Measurements from ENCODE around the gene NUDT3.
A peak's percentile ranks its signal among the peaks of the same experiment; 100 is the strongest.

The NUDT3 gene

GRCh38 chr6:34322732-34323131 is 69.7 kb downstream of the NUDT3 start:
- no peak for DNase-seq

DNA sequence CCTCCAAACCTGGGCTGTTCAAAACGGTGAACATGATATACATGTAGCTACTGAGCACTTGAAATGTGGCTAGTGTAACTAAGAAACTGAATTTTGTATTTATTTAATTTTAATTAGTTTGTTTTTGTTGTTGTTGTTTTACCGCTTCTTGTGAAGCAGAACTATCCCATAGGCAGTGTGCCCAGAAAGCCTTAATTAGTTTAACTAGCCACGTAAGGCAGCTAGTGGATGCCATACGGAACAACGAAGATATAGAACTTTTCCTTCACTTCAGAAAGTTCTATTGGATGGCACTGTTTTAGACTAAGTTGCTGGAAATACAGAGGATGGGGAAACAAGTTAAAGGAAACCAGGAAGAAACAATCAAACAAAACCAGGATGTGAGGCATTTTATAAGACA is 70.6 kb downstream of the NUDT3 start:
- no peak for DNase-seq

GRCh38 chr6:34319471-34319885 is 73.0 kb downstream of the NUDT3 start:
- DNase-seq: no peak

- DNase-seq: no peak
Observed at GRCh38 chr6:34318499-34319470, 73.7 kb downstream of the NUDT3 start.

GRCh38 chr6:34317882-34318498 is 74.5 kb downstream of the NUDT3 start:
- DNase-seq: no peak

- DNase-seq: no peak
Observed at GRCh38 chr6:34317172-34317477, 75.3 kb downstream of the NUDT3 start.

DNA sequence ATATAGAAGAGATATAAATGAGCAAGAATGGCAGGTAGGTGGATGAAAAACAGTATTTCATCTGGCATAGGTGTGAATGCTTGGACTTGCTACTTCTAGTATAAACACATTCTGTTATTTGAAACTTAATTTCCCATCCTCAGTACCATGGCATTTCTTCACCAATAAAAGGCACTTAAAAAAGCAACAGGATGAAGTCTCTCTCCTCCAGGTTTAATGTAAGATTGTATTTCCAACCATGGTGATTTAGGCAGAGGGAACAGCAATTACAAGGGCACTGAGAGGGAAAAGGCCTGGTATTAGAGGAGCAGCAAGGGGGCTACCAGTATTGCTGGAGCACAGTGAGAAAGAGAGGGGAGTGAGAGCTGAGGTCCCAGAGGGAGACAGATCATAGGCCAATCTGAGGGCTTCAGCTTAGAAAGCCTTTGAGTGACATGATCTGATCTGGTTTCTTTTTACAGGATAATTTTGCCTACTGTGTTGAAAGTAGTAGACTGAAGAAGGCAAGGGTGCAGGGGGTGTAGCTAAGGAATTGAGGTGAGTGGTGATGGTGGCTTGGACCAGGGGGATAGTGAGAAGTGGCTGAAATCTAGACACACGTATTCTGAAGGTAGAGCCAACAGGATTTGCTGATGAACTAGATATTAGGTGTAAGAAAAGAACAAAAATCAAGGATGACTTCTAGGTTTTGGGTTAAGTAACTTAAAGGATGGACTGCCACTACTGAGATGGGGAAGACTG is 75.9 kb downstream of the NUDT3 start:
- DNase-seq: no peak

DNA sequence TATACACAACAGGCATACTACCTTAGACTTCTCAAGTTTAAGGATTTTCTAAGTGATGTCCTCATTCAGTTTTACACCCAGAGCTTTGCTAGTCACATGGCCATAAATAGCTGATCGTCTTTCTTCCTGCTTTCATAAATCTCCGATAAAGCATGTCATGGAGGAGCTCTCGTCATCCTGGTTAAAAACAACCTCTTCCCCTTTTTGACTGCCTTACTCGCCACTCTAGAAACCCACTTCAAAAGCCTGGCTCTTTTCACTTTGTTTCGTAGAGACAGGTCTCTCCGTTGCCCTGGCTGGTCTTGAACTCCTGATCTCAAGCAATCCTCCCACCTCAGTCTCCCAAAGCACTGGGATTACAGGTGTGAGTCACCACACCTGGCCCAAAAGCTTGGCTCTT is 76.7 kb downstream of the NUDT3 start:
- DNase-seq: no peak

DNA sequence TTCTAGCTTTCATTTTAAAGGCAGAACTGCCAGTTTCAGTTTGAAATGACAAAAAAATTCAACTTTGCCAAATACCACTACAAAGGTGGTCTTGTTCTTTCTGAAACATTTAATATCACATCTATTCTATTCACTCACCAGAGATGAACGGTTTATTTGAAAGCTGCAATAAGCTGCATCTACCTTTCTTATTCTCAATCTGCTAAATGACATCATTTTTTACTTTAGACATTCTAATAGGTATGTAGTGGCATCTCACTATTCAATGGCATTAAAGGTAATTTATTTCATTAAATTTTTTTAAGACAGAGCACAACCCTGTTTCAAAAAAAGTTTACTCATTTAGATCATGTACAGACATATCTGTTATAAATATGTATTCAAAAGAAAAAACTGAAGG is 77.2 kb downstream of the NUDT3 start:
- DNase-seq: no peak

DNA sequence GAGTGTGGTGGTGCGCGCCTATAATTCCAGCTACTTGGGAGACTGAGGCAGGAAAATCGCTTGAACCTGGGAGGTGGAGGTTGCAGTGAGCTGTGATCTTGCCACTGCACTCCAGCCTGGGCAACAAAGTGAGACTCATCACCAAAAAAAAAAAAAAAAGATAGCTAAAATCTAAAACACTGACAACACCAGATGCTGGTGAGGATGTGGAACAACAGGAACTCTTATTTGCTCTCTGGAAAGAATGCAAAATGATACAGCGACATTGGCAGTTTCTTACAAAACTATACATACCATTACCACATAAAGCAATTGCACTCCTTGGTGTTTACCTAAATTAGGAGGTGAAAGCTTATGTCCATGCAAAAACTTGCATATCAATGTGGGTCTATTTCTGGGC is 80.2 kb downstream of the NUDT3 start:
- no peak for DNase-seq

DNA sequence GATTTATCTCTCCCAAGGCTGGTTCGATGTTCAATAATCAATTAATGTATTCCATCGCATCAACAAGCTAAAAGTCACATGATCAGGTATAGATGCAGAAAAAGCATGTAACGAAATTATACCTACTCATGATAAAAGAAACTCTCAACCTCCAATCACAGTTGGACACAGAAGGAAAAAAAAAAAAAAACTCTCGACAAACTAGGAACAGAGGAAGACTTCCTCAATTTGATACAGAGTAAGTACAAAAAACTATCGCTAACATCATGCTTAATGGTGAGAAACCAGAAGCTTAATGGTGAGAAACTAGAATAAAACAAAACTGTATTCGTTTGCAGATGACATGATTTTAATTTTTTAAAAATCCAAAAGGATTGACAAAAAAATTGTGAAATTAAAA is 81.7 kb downstream of the NUDT3 start:
- DNase-seq: no peak

- no peak for DNase-seq
Observed at GRCh38 chr6:34308483-34308882, 84.0 kb downstream of the NUDT3 start.

DNA sequence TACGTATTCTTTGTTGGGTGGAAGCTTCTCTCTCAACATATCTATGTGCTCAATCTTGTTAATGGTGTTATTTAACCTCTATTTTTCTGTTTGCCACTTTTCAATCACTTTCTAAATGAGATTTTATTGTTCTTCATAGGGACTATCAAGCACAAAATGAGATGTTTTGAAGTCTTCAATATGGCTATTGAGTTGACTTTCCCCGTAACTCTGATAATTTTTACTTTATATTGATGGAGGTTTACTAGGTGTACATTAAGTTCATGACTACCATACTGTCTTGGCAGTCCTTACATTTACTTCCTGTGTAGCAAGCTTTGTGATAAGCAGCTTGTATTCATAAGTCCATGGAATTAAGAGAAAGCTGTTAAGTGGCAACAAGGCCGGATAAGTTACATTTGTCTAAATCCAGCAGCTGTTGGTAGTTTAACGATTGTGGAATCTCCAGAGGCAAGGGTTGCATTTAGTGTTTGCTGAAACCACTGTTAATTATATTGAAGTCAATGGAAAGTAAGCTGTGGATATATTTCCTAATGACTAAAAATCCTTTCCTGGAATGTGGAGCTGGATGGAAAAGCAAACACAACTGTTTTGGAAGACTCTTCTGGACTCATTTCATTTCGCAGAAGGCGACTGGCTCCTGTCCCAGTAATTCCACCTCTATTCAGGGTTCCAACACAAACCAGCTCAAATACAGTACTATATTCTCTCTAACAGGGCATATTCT is 86.3 kb downstream of the NUDT3 start:
- peak in 5 of 51 donors; percentile 6 to 37 (median 12) for DNase-seq

GRCh38 chr6:34305497-34305896 is 87.0 kb downstream of the NUDT3 start:
- DNase-seq: no peak

DNA sequence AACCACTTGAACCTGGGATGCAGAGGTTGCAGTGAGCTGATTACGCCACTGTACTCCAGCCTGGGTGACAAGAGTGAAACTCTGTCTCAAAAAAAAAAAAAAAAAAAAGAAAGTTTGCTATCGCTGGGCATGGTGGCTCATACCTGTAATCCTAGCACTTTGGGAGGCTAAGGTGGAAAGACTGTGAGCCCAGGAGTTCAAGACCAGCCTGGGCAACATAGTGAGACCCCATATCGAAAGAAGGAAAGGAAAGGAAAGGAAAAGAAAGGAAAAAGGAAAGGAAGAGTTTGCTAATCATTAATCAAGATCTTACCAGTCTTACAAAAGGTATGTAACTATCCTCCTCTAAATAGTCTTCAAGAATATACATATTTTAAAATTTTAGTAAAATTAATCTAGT is 88.3 kb downstream of the NUDT3 start:
- DNase-seq: no peak

DNA sequence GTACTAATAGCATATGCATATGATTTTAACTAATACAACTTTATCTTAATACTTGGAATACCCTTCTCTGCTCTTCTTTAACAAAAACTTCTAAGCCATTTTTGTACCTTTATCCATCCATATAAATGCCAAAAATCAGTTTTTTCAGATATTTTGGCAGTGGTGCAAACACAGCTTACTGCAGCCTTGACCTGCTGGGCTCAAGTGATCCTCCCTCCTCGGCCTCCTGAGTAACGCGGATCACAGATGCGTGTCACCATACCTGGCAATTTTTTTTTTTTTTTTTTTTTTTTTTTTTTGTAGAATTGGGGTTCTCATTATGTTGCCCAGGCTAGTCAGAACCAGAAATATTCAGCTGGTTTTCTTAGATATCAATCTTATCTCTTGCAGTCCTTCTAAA is 89.5 kb downstream of the NUDT3 start:
- no peak for DNase-seq

- no peak for DNase-seq
Observed at GRCh38 chr6:34301408-34301807, 91.1 kb downstream of the NUDT3 start.

GRCh38 chr6:34300332-34300751 is 92.1 kb downstream of the NUDT3 start:
- DNase-seq: peak in 1 of 51 donors; percentile 14

GRCh38 chr6:34298941-34299340 is 93.5 kb downstream of the NUDT3 start:
- DNase-seq: no peak

DNA sequence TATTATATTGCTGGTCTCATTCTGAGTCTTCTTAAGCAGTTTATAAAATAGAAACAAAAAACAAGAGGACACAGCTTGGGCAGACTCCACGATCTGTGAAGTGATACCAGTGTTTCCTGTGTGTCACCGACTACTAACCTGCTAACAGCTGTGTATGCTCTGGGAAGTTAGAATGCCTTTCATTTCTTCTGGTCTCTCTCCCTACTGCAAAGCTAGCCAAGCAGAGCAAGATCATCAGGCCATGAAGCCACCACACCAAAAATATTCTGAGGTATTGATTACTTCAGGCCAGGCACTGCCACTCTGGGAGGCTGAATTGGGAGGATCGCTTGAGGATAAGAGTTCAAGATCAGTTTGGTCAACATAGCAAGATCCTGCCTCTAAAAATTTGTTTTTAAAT is 96.7 kb downstream of the NUDT3 start:
- DNase-seq: no peak

DNA sequence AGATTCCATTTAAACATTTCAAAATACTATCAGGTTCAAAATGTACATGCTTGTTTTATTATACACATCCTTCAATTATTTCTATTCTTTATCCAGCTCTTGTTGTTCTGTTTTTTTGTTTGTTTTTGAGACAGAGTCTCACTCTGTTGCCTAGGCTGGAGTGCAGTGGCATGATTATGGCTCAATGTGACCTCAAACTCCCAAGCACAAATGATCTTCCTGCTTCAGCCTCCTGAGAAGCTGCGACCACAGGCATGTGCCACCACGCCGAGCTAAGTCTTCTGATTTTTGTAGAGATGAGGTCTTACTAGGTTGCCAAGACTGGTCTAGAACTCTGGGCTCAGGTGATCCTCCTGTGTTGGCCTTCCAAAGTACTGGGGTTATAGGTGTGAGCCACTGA is 99.5 kb downstream of the NUDT3 start:
- no peak for DNase-seq

GRCh38 chr6:34289137-34289536 is 103.3 kb downstream of the NUDT3 start:
- no peak for DNase-seq
